ENCODE results near the gene CACNA1D.

Gene CACNA1D

GRCh38 chr3:53835257-53835656 lies 340.8 kb downstream of the CACNA1D start:
- in situ Hi-C loops (cut with MboI; ENCODE audit: low sequenced_read_pairs), result no loop called here

DNA sequence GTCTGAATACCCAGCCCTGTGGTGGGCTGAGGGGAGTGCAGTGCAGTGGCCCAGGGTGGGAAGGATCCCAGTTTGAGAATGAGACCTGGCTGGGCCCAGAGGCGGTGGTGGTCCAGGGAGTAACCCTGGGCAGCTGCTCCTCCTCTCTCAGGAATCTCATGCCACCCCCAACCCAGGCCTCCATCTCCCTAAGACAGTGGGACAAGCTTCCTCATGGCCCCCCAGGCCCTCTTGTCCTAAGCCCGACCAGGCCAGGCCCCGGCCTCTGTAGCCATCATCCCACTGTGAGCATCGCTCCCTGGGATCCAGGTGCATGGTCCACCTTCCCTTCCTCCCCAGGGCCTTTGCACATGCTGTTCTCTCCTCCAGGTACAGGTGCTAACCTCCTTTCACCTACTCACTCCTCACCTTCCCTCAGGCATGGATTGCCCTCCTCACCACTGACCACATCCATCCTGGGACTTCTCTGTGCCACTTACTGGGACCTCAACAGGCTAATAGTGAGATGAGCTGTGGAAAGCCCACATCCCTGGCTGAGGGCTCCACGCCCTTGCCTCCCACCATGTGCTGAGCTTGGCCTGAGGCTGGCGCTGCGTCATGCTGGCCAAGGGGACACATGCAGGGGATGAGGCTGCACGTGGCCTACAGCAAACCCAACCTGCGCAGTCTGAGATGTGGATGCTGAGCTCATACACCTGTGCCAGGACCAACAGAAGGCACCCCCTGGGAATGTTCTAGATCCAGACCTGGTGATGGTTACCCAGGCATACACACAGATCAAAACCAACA lies 341.9 kb downstream of the CACNA1D start:
- in situ Hi-C loops (cut with MboI; ENCODE audit: low sequenced_read_pairs), result no loop called here

DNA sequence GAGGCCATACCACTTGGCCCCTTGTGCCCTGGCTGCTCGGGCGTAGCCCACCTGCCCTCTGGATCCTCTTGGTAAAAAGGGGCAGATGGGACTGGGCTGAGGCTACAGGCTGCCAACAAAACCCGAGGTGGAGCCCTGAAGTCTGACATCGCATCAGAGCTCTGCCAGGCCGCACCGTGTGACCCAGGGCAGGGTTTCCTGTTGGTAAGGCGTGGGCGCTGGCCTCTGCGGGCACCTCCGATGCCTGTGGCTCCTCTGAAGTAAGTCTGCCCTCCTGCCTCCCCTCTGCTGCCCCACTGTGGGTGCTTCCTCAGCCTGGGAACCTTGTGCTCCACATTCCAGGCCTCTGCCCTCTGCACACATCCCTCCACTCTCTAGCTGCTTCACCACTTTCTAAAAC lies 342.9 kb downstream of the CACNA1D start:
- in situ Hi-C loops (cut with MboI; ENCODE audit: low sequenced_read_pairs), result no loop called here

DNA sequence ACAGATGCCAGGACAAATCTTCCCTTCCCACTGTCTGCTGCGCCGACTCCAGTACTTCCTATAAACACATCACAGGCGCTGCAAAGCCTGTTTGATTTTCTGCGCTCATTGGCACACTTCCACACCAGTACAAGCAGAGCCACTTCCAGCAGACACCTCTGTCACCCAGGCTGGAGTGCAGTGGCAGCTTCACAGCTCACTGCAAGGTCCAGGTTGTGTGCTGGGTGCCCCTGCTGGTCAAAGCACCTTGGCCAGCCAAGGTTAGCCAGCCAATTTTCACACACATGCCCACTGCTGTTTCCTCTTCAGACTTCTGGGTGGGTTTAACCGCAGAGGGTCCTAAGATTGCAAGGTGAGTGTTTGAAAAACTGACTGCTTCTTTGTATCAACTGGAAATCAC lies 346.9 kb downstream of the CACNA1D start:
- in situ Hi-C loops (cut with MboI; ENCODE audit: low sequenced_read_pairs), result no loop called here

DNA sequence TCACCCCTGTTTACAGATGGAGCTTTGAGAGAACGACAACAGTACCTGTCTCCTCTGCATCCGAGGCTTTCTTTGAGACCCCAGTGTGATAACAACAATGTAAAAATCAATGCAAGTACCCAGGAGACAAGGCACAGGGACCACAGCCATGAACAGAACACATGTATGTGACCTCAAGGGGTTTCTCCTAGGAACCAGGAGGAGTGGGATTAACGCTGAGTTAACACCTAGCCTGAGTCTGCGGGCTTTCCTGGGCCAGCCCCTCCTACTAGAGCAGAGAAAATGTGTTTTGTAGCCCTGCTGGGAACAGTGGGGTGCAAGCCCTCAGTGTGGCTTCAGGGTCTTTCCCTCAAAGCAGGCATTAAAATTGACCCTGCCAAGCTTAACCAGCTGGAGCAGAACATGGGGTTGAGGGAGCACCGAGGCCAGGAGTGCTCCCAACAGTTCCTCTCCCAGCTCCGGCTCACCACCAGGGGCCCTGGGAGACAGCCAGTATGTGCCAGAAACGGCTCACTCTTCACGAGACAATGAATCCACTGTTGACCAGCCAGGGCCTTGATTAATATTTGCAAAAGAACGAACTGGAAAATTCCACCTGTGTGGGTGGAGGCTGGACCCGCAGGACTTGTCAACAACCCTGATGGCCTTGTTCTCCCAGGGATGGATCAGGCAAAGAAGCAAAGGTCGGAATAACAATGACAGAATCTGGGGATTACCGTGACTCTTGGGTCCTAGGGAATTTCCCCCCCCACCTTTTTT lies 348.2 kb downstream of the CACNA1D start:
- in situ Hi-C loops (cut with MboI; ENCODE audit: low sequenced_read_pairs), result no loop called here

GRCh38 chr3:53843195-53844177 lies 349.1 kb downstream of the CACNA1D start:
- in situ Hi-C loops (cut with MboI; ENCODE audit: low sequenced_read_pairs), result no loop called here

DNA sequence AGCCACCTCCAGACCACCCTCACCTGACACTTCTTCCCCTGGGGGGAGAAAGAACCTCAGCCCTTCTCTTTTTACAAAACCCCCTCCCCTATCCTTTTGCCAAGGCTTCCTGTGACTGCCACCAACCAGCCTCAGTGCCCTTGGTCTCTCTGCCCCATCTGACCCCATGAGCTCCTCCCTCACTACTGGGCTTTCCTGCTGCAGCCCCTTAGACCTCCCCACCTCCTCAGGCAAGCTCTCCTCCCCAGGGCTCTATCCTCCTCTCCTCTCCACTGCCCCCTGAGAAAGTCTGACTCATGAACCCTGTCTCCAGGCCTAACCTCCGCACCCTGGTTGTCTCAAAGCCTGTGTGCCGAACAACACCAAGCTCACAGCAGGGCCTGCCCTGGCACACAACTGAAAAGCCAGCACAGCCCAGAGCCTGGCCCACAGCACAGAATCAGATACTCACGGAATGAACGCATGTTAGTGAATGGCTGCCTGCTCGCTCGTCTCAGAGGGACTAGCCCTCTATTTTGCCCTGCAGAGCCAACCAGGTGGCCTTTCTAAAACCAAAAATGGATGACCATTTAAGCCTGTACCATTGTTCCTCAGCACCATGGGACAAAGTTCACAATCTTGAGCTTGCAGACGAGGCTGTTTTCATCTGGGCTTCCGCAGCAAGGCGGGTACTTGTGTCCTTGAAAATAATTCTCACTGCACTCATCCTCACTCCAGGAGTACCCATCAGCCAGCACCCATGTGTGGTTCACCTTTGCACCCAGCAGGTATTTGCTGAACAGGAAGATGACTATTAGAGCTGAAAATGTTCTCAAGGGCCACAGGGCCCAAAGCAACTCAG lies 350.1 kb downstream of the CACNA1D start:
- in situ Hi-C loops (cut with MboI; ENCODE audit: low sequenced_read_pairs), result no loop called here

- in situ Hi-C loops (cut with MboI; ENCODE audit: low sequenced_read_pairs), result no loop called here
These were observed 350.9 kb downstream of the CACNA1D start for GRCh38 chr3:53845103-53845880.

DNA sequence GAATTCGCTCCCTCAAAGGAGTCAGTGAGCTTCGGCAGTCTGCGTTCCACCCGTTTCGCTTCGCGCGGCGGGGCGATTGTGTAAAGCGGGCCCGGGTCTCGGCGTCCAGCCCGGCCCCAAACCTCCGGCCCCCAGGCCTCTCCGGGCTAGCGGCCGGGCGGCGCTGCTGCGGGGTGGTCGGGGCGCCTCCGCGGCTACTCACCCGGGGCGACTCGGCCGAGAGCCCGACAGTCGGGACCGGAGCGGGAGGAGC lies 351.4 kb downstream of the CACNA1D start:
- in situ Hi-C loops (cut with MboI; ENCODE audit: low sequenced_read_pairs), result no loop called here

DNA sequence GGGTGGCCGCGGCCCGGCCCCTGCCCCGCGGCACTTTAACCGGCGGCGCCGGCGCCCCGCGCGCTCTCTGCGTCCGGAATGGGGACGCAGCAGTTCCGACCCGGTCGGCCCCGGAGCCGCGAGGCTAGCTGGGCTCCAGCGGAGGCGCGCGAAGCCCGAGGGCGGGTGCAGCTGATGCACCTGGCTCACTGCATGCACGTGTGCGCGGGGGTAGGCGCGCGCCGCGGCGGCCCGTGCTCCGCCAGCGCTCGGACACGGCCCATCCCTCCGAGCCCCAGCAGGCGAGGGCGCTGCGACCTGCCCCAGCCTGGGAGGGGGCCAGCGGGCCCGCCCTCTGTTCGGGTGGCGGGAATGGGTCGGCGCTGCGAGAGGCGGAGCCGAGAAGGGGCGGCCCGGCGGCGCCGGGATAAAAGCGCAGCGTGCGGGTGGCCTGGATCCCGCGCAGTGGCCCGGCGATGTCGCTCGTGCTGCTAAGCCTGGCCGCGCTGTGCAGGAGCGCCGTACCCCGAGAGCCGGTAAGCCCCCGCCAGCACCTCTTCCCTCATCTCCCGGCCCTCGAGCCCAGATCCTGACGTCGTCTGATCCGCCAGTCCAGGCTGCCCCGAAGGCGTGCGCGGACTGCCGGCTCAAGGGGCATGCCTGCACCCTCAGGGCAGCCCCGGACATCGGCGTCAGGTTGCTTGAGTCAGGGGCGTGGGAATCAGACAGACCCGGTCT lies 351.9 kb downstream of the CACNA1D start, which contains the start of the genes CHDH and IL17RB:
TSS of gene CHDH (minus strand) at position 286 of the 717 bp plus-strand sequence. CDS start 22,411 bp downstream, outside the sequence.
TSS of gene IL17RB (plus strand) at position 435 of the 717 bp plus-strand sequence. CDS start at position 456, 21 bp downstream.
- in situ Hi-C loops (cut with MboI; ENCODE audit: low sequenced_read_pairs), result no loop called here

DNA sequence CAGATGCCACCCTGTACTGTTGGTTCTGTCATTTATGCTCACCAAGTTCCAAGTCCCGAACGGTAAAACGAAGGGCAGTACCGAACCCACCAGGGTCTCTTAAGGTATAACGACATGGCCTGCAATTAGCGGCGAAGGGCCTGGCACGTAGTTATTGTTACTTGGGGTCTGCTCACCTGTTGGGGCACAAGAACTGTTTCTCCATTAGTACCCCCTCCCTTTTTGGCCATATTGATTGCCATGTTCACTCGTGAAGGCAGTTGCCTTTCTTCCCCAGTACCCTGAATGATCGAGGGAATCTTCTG lies 352.4 kb downstream of the CACNA1D start:
- in situ Hi-C loops (cut with MboI; ENCODE audit: low sequenced_read_pairs), result no loop called here

- in situ Hi-C loops (cut with MboI; ENCODE audit: low sequenced_read_pairs), result no loop called here
These were observed 355.5 kb downstream of the CACNA1D start for GRCh38 chr3:53849916-53850315.

DNA sequence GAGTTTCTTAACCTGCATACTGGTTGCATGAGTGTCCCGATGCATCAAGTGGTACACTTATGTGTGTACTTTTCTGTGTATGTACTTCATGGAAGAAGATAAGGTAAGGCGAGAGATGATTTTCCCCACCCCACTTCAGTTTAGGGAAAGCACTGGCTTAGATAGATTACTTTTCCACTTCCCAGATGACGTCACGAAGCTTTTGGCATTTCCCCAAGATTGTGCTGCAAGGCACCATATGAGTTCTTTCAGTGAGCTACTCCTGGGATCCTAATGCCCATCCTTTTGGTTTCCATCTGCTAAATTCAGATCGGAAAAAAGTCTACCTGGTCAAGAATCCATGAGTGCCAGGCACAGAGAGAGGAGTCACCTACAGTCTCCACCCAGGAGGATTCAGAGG lies 356.5 kb downstream of the CACNA1D start:
- in situ Hi-C loops (cut with MboI; ENCODE audit: low sequenced_read_pairs), result no loop called here

DNA sequence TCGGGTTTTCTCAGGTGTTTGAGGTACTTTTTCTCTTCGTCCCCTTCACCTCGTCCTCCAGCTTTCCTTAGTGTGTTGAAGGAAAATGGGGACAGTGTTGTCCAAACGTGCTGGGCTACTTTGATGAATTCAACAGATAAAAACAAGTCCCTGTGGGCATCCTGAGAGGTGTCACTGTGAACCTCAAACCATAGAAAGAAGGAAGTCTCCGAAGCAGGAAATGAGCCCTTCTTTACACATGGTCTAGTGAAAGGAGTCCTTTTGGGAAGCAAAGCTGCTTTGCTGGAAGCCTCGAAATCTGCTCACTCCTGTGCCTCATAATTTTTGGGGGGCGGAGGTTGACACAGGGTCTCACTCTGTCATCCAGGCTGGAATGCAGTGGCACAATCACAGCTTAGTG lies 362.6 kb downstream of the CACNA1D start:
- in situ Hi-C loops (cut with MboI; ENCODE audit: low sequenced_read_pairs), result no loop called here

DNA sequence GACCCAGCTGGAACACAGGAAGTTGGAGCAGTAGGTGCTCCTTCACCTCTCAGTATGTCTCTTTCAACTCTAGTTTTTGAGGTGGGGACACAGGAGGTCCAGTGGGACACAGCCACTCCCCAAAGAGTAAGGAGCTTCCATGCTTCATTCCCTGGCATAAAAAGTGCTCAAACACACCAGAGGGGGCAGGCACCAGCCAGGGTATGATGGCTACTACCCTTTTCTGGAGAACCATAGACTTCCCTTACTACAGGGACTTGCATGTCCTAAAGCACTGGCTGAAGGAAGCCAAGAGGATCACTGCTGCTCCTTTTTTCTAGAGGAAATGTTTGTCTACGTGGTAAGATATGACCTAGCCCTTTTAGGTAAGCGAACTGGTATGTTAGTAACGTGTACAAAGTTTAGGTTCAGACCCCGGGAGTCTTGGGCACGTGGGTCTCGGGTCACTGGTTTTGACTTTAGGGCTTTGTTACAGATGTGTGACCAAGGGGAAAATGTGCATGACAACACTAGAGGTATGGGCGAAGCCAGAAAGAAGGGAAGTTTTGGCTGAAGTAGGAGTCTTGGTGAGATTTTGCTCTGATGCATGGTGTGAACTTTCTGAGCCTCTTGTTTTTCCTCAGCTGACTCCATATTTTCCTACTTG lies 363.8 kb downstream of the CACNA1D start:
- in situ Hi-C loops (cut with MboI; ENCODE audit: low sequenced_read_pairs), result no loop called here

DNA sequence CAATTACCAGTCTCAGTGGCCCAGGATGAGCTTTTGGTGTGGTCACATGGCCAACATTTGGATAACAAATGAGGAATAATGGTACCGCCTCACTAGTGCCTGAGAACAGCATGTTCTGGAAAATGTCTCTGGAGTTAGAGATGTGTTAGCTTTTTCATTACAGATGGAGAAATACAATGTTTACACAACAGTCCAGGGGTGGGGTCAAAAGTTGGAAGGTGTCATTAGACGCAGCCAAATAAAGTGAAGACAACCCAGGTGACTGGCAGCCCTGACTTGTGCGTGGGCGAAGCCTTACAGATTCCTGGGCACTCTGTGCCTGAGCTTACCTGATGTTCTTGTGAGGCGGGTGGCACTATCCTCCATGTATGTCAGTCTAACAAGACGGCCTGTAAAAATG lies 364.8 kb downstream of the CACNA1D start:
- in situ Hi-C loops (cut with MboI; ENCODE audit: low sequenced_read_pairs), result no loop called here

- in situ Hi-C loops (cut with MboI; ENCODE audit: low sequenced_read_pairs), result no loop called here
These were observed 365.8 kb downstream of the CACNA1D start for GRCh38 chr3:53860196-53860595.

DNA sequence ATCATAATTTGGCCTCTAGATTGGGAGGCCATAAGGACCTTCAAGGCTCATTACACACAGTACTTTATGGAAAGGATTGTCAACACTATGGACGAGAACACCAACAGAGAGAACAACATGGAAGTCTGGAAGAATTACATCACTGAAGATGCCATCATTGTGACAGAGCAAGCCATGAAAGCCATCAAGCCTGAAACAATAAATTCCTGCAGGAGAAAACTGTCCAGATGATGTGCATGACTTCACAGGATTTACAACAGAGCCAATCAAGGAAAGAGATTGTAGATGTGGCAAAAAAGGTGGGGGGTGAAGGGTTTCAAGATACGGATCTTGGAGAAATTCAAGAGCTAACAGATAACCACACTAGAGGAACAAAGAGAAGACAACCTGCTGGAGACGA lies 367.8 kb downstream of the CACNA1D start:
- in situ Hi-C loops (cut with MboI; ENCODE audit: low sequenced_read_pairs), result no loop called here

GRCh38 chr3:53863145-53863544 lies 368.7 kb downstream of the CACNA1D start:
- in situ Hi-C loops (cut with MboI; ENCODE audit: low sequenced_read_pairs), result no loop called here
